Urothelium cell line (cell line): ENCODE data around the gene PRMT9.

Source experiments
- DNase-seq: peaks from one replicate; pipeline ENCODE4 v3.0.0; 2011; ENCODE audit warnings: low spot score, mixed read lengths
- FAIRE-seq: peaks from 2 replicates; lab custom pipeline; 2011; peaks lifted over from hg19 to GRCh38; lab: Jason Lieb, UNC

Gene PRMT9

DNA sequence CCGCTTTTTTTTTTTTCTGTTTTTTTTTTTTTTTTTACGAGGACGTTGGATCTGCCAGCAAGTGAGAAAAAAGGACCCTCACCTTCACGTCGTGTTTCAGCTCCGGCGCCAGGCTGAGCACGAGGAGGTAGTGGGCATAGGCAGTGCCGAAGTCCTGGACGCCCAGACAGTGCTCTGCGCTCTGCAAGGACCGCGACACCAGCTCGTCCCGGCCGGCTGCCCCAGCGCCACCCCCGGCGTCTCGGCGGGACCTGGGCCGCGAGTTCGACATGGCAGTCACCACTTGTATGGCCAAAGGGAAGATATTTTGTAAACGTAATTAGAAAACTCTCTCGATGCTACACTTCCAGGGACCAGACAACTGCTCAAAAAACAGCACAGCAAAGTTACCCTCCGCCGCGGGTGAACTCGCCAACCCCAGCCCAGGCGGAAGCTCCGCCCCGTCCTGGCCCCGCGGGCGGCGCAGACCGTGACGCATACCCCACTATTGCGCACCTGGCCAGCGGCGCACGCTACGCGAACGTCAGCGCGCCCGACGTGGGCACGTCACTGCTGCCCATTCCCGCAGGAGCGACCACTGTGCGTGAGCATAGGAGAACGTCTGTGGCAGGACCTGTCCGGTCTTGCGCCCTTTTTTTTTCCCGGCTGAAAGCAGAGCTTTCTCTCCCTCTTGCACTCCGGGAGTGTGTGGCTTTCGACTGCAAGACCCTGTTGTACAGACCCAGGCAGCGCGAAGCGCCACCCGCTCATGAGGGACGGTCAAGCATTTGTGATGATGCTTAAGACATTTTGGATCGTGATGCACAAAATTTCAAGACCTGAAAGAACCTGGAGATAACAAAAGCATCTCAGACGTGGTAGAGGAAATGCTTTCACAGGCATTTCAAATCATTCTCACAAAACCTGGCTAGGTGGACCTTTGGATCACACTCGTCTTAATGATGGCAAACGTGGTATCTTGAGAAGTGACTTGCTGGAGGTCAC, at the start of gene PRMT9:
PRMT9 (minus strand) TSS at position 447 of the 984 bp plus-strand sequence; CDS start at position 271, 176 bp downstream.
- DNase-seq (peak; percentile 96), FAIRE-seq (peak; percentile 93)

- FAIRE-seq, result no peak
- peak; percentile 44 for DNase-seq
These were observed 48.7 kb upstream of the PRMT9 start for GRCh38 chr4:147732518-147733235.

- DNase-seq (peak; percentile 70), FAIRE-seq (no peak)
These were observed 47.9 kb upstream of the PRMT9 start, which contains the start of gene ARHGAP10 for GRCh38 chr4:147731580-147732517. TSS of gene ARHGAP10 (plus strand) at chr4:147732088. CDS start at chr4:147732302, 214 bp downstream.

DNA sequence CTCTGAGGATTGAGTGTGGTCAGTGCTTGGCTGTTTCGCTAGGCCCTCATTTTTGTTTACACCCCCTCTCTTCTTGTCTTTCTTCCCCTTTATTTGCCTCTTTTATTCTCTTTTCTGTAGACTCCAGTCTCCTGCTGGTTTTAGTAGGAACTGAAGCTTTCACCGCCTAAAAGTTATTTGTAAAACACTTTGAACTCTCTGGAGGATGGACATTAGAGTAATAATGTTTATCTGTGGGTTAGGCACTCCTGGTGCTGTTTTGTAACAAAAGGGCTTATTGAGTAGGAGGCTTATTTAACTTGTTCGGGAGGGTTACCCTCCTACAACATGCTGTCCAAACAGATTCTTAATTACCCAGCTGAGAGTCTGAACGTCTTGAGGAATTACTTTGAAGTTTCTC, 46.4 kb upstream of the PRMT9 start:
- FAIRE-seq, result no peak
- DNase-seq, result no peak

DNA sequence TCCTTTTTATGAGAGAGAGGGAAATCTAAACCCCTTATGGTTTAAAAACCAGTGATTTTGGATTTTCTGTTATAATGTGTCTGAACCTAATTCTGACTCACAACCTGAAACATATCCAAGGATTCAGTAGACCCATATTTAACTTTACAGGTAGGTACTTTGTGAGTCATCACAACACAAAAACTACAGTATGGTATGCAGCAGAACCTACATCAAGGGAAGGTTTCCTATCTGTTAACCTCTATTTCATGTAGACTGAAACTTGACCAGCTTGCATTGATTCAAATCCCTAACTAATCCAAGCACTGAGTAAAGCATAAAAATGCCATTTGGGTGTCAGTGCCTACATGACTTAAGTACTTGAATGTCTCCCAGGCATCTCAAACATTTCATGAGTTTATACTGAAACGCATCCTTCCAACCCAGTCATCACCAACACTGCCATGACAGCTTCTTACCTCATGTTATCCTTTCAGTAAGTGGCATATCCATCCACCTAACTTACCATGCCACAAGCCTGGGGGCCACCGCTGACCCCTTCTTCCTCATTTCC, 43.6 kb upstream of the PRMT9 start:
- FAIRE-seq (no peak), DNase-seq (no peak)

DNA sequence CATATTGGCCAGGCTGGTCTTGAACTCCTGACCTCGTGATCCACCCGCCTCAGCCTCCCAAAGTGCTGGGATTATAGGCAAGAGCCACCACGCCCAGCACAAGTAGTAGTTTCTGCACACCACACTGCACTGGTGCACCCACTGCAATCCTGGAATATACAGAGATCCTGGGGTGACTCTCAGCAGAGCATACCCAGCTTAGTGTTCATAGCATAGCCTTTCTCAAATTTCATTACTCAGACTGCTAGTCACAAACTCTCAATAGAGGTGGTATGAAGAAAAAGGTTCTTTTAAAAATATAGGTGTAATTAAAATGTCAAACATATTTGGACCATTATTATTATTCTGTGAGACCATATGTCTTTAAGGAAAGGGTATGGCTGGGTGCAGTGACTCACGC, 41.7 kb upstream of the PRMT9 start:
- no peak for FAIRE-seq
- DNase-seq, result no peak

DNA sequence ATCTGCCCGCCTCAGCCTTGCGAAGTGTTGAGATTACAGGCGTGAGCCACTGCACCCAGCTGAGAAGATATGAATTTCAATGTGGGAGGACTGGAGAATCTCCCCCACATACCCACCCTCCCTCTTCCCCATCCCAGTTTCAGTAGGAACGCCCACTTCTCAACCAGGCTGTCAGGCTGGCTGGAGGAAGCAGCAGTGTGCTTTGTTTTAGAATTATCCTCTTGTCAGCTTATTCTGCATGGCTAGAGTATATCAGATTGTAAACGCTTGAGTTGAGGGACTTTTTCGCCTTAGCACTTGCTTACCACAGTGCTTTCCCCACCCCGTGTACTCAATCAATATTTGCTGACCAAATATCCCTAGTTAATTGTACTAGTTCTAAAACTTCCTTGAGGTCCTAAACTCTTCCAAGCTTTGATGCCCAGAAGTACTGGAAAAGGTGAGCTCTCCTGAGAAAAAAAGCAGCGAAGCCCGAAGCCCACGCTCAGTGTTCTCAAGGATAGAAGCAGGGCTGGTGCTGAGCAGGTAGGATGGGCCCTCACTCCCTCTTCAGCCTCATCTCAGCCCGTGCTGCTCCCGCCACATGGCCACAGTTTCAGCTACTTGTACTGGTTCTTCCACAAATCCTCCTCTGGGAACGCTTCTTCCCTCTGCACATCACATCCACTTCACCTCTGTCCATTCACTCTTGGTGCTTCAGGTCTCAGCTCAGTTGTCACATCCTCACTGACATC, 40.7 kb upstream of the PRMT9 start:
- FAIRE-seq (no peak), DNase-seq (no peak)

- FAIRE-seq (no peak), DNase-seq (no peak)
These were observed 39.4 kb upstream of the PRMT9 start for GRCh38 chr4:147723326-147723725.

DNA sequence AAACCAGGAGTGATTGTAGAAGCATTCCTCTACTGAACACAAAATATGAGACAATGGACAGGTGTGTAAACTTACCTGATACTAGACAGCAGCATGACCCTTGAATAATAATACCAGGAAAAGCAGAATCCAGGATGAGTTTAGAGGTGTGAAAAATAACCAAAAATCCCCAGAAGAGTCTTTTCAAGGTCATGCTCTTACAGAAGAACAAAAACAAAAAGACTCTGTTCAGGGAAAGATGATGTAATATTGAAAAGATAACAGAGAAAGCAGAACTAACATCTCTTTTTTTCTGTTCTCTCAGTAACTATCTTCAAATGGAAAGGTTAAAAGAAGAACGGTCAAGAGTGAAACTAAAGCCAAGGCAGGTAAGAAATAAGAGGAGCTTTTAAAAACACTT, 33.9 kb upstream of the PRMT9 start:
- DNase-seq (no peak), FAIRE-seq (no peak)

DNA sequence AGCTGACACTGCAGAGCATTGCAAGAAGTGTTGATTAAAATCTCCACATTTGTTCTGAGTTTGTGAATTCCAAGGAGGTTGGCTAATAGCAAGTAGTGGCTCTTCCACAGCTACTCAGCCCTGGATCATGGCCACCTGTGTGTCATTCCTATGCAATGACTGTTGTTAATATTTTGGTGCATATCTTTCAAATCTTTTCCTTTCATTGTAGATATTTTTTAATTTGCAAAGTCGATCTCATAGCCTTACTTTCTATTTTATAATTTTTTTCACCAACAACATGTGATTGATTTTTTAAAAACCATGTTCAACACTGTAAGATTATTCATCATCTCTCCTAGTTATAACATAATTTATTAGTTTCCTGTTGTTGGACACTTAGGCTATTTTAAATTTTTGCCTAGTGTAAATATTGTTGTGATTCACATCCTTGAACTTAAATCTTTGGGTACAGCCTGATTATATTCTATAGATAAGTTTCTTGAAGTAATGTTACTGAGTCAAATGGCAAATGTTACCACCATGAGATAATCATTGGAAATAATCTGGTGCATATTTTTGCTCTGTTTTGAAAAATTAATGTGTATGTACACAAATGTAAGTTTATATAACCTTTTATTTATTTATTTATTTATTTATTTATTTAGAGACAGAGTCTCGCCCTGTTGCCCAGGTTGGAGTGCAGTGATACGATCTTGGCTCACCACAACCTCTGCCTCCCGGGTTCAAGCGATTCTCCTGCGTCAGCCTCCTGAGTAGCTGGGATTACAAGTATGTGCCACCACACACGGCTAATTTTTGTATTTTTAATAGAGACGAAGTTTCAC, 30.8 kb upstream of the PRMT9 start:
- no peak for FAIRE-seq
- peak; percentile 49 for DNase-seq

- FAIRE-seq (no peak), DNase-seq (no peak)
These were observed 26.0 kb upstream of the PRMT9 start for GRCh38 chr4:147709999-147710398.

- FAIRE-seq (no peak), DNase-seq (peak; percentile 40)
These were observed 24.1 kb upstream of the PRMT9 start for GRCh38 chr4:147707892-147708672.

DNA sequence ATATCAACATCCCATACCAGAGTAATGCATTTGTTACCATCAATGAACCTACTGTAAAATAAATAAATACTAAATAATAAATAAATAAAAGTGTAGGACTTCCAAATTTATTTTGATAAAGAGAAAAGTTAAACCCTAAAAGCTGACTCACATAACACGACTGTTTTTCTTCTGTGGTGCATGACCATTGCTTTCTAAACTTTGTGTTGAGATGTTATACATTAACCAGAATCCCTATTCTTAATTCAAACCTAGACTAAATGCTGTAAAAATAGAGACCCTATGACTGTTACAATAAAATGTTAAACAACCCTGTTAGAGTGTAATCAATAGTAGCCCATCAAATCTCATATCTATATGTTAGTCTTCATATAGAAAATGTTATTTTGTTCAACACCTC, 20.9 kb upstream of the PRMT9 start:
- FAIRE-seq (no peak), DNase-seq (no peak)

- no peak for FAIRE-seq
- no peak for DNase-seq
These were observed 12.9 kb upstream of the PRMT9 start for GRCh38 chr4:147696866-147697265.

- FAIRE-seq (no peak), DNase-seq (no peak)
These were observed 9.3 kb upstream of the PRMT9 start for GRCh38 chr4:147693218-147693617.

GRCh38 chr4:147691820-147692219, 7.9 kb upstream of the PRMT9 start:
- FAIRE-seq (no peak), DNase-seq (no peak)

GRCh38 chr4:147689067-147689466, 5.1 kb upstream of the PRMT9 start:
- no peak for DNase-seq

DNA sequence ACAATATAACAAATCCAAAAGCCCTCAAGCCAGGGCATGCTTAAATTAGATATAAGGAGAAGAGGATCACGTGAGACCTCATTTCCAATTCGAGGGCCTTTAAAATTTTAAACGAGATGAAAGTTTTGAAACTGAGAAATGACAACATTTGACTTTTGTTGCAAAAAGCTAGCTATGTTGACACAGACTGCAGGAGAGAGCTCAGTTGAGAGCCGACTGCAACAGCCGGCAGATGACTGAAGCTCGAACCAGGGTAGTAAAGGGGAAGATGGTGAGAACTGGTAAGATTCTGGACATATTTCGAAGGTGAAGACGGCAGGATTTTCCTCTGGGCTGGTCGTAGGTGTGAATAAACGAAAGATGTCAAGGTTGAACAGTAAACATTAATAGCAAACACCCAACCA, 773 bp downstream of the PRMT9 start:
- FAIRE-seq (no peak), DNase-seq (no peak)

More at GRCh38 chr4:147689067-147689466, 5.1 kb upstream of the PRMT9 start:
- no peak for FAIRE-seq
